ENCODE measurements around the gene MAGI2.

MAGI2 gene

GRCh38 chr7:78690174-78690573 is 763.3 kb downstream of the MAGI2 start:
- no peak for DNase-seq

- no peak for DNase-seq
Measured at GRCh38 chr7:78688376-78688775, 765.1 kb downstream of the MAGI2 start.

- DNase-seq, result no peak
Measured at GRCh38 chr7:78686189-78686588, 767.3 kb downstream of the MAGI2 start.

- no peak for DNase-seq
Measured at GRCh38 chr7:78684201-78684600, 769.3 kb downstream of the MAGI2 start.

- no peak for DNase-seq
Measured at GRCh38 chr7:78683566-78683965, 769.9 kb downstream of the MAGI2 start.

- no peak for DNase-seq
Measured at GRCh38 chr7:78679112-78679876, 774.2 kb downstream of the MAGI2 start.

- no peak for DNase-seq
Measured at GRCh38 chr7:78677391-78677790, 776.1 kb downstream of the MAGI2 start.

- no peak for DNase-seq
Measured at GRCh38 chr7:78675511-78675910, 778.0 kb downstream of the MAGI2 start.

- no peak for DNase-seq
Measured at GRCh38 chr7:78673272-78673671, 780.2 kb downstream of the MAGI2 start.

GRCh38 chr7:78662939-78663338 is 790.5 kb downstream of the MAGI2 start:
- no peak for DNase-seq

GRCh38 chr7:78649976-78650375 is 803.5 kb downstream of the MAGI2 start:
- DNase-seq, result no peak

- no peak for DNase-seq
Measured at GRCh38 chr7:78649236-78649635, 804.2 kb downstream of the MAGI2 start.

- DNase-seq, result no peak
Measured at GRCh38 chr7:78642751-78643150, 810.7 kb downstream of the MAGI2 start.

- no peak for DNase-seq
Measured at GRCh38 chr7:78638364-78638763, 815.1 kb downstream of the MAGI2 start.

- no peak for DNase-seq
Measured at GRCh38 chr7:78636727-78637126, 816.7 kb downstream of the MAGI2 start.

GRCh38 chr7:78635026-78635793 is 818.3 kb downstream of the MAGI2 start:
- no peak for DNase-seq

GRCh38 chr7:78634093-78634492 is 819.4 kb downstream of the MAGI2 start:
- DNase-seq, result peak; percentile 78

- no peak for DNase-seq
Measured at GRCh38 chr7:78620920-78621319, 832.5 kb downstream of the MAGI2 start.

GRCh38 chr7:78616539-78616938 is 836.9 kb downstream of the MAGI2 start:
- DNase-seq, result no peak

GRCh38 chr7:78609281-78609680 is 844.2 kb downstream of the MAGI2 start:
- DNase-seq, result no peak

- no peak for DNase-seq
Measured at GRCh38 chr7:78607099-78607498, 846.4 kb downstream of the MAGI2 start.

- DNase-seq, result no peak
Measured at GRCh38 chr7:78605119-78605518, 848.3 kb downstream of the MAGI2 start.

GRCh38 chr7:78601728-78602127 is 851.7 kb downstream of the MAGI2 start:
- DNase-seq, result no peak

- no peak for DNase-seq
Measured at GRCh38 chr7:78594156-78594555, 859.3 kb downstream of the MAGI2 start.
